Measurements from ENCODE around the gene ZNF333.

The ZNF333 gene

GRCh38 chr19:14654786-14655560, 34.9 kb upstream of the ZNF333 start:
- ChIA-PET POLR2A (no interaction called here), CTCF (interaction anchor here (0.6 kb wide), 1 partner anchor 25 kb away, joined by 3 read pairs; no protein-coding TSS in a partner anchor)
- Histone ChIP-seq H3K9me3 (ENCODE audit: control insufficient read depth, insufficient read depth, low read depth, low read length) (no peaks in the 10 kb centered on the region), H3K4me1 (ENCODE audit: control insufficient read depth, insufficient read depth, low read length) (no peaks in the 10 kb centered on the region), H3K36me3 (ENCODE audit: control insufficient read depth in 2 of 2, insufficient read depth in 1 of 2, low read length in 2 of 2) (no peaks in the 10 kb centered on the region), H3K4me3 (ENCODE audit: low read depth, low read length) (no peak overlapping the region), H3K27ac (ENCODE audit: extremely low read depth, low read depth, low read length) (no peak overlapping the region)
- TF ChIP-seq KLF16 (tag by site-specific recombination; IDR thresholded peaks at IDR 0.05) (no peak), ZNF560 (tag by site-specific recombination; IDR thresholded peaks at IDR 0.05; ENCODE audit: borderline replicate concordance) (no peak), ZNF518A (tag by site-specific recombination; conservative IDR thresholded peaks at IDR 0.05; ENCODE audit: low read depth) (no peak)

DNA sequence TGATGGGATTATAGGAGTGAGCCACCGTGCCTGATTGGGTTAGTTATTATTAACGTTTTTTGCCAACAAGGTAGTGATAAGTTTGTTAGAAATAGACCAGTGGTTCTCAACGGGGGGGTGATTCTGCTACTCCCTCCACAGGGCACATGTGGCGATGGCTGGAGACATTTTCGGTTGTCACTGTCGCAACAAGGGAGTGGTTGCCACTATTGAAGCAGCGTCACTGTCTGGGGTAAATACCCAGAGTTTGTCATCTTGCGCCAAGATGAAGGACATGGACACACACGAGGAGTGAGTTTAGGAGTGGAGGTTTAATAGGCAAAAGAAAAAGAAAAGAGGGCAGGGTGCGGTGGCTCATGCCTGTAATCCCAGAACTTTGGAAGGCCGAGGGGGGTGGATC, 34.1 kb upstream of the ZNF333 start:
- Histone ChIP-seq H3K9me3 (ENCODE audit: control insufficient read depth, insufficient read depth, low read depth, low read length) (no peaks in the 10 kb centered on the region), H3K4me1 (ENCODE audit: control insufficient read depth, insufficient read depth, low read length) (no peaks in the 10 kb centered on the region), H3K27ac (ENCODE audit: extremely low read depth, low read depth, low read length) (no peak overlapping the region), H3K4me3 (ENCODE audit: low read depth, low read length) (no peak overlapping the region), H3K36me3 (ENCODE audit: control insufficient read depth in 2 of 2, insufficient read depth in 1 of 2, low read length in 2 of 2) (no peaks in the 10 kb centered on the region)
- CTCF ChIA-PET = no interaction called here
- POLR2A ChIA-PET = no interaction called here
- TF ChIP-seq ZSCAN4 (tag by site-specific recombination; IDR thresholded peaks at IDR 0.05) (no peak), ZBTB10 (tag by site-specific recombination; IDR thresholded peaks at IDR 0.05) (no peak), ZSCAN5A (tag by site-specific recombination; IDR thresholded peaks at IDR 0.05) (no peak), RBAK (tag by site-specific recombination; IDR thresholded peaks at IDR 0.05) (no peak), ZSCAN18 (tag by site-specific recombination; IDR thresholded peaks at IDR 0.05) (no peak), PRDM6 (tag by site-specific recombination; IDR thresholded peaks at IDR 0.05) (no peak), ZNF785 (tag by site-specific recombination; IDR thresholded peaks at IDR 0.05) (no peak), ZNF623 (tag by site-specific recombination; IDR thresholded peaks at IDR 0.05) (no peak)
- TF ChIP-seq, protein P1, sequence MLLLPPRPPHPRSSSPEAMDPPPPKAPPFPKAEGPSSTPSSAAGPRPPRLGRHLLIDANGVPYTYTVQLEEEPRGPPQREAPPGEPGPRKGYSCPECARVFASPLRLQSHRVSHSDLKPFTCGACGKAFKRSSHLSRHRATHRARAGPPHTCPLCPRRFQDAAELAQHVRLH (tag by site-specific recombination; IDR thresholded peaks at IDR 0.05) = no peak

Data from HEK293 (cell line).